GM23248 (cell line): ENCODE results near the gene MYCL.

ENCODE experiments used
- EZH2 ChIP-seq: fragments of 200-600 bp; sonication (generic); IDR thresholded peaks from 2 replicates; pipeline ENCODE4 v1.6.1; 2018; ENCODE audit warnings: antibody characterized with exemption, mild to moderate bottlenecking; ENCODE audit not compliant: insufficient read depth, poor library complexity, severe bottlenecking
- EZH2phosphoT487 ChIP-seq: fragments of 200-600 bp; sonication (generic); IDR thresholded peaks from 2 replicates; pipeline ENCODE4 v1.6.1; 2018; ENCODE audit warnings: antibody characterized with exemption, moderate library complexity, mild to moderate bottlenecking, low read depth; ENCODE audit not compliant: insufficient read depth

DNA sequence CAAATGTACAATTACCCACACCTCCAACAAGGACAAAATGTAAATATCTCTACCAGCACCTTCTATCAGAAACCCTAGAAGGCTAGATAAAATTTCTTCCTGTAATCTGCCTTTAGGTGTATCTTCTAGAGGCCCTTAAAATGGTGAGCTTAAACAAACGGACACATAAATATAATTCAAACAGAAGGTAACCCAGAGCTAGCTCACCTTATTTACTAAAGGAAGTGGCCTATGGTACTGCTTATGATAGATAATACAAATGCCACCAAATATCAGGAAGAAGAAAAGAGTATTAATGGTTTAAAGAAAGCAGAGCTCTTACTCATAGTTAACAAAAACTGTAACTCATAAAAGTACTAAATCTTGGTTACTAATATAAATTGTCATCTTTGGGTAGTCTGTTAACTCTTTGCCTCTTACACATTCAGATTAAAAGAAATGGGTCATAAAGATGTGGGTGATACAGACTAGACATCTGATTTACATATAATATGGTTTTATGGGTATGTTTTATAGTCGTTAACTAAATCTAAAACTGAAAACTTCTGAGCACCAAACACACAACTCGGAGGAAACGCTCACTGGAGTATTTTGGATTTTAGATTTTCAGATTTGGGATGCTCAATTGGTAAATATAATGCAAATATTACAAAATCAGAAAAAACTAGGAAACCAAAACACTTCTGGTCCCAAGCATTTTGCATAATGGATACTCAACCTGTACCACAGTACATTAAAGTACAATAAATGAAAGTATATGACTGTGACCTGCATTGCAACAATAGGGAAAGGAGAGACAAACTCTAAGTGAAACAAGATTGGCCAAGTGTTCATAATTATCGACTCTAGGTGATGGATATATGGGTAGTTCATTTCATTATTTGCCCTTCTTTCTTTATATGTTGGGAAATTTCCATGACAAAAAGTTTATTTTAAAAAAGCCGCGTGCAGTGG, 41.6 kb downstream of the MYCL start:
- TF ChIP-seq EZH2 = no peak
- no peak for TF ChIP-seq EZH2phosphoT487
